WI38 (cell line): ENCODE measurements around the gene CDKN1A.

Experiments
- H3K4me3 ChIP-seq: 2 replicates; pipeline ENCODE4 v1.5.1; 2011; ENCODE audit warnings: low read depth, mild to moderate bottlenecking, control low read depth, low read length
- CTCF ChIP-seq: IDR thresholded peaks from 2 replicates; pipeline ENCODE4 v1.5.1; 2012; ENCODE audit warnings: low read depth, mild to moderate bottlenecking, control low read depth, low read length

CDKN1A gene

GRCh38 chr6:36666287-36666686, 12.2 kb upstream of the CDKN1A start:
- H3K4me3 ChIP-seq: no peak overlapping the region
- no peak for TF ChIP-seq CTCF

- no peak for TF ChIP-seq CTCF
- H3K4me3 ChIP-seq: no peak overlapping the region
Observed at GRCh38 chr6:36666826-36667591, 11.5 kb upstream of the CDKN1A start.

GRCh38 chr6:36668591-36668990, 9.9 kb upstream of the CDKN1A start:
- H3K4me3 ChIP-seq: no peak overlapping the region
- TF ChIP-seq CTCF: no peak

GRCh38 chr6:36669002-36669401, 9.5 kb upstream of the CDKN1A start:
- H3K4me3 ChIP-seq: no peak overlapping the region
- TF ChIP-seq CTCF: no peak

GRCh38 chr6:36670271-36670670, 8.2 kb upstream of the CDKN1A start:
- no peak for TF ChIP-seq CTCF
- no peak overlapping the region for H3K4me3 ChIP-seq

- TF ChIP-seq CTCF: no peak
- H3K4me3 ChIP-seq: no peak overlapping the region
Observed at GRCh38 chr6:36671687-36672375, 6.7 kb upstream of the CDKN1A start.

- no peak for TF ChIP-seq CTCF
- H3K4me3 ChIP-seq: no peak overlapping the region
Observed at GRCh38 chr6:36673882-36674281, 4.6 kb upstream of the CDKN1A start.
